Mesenchymal stem cell (in vitro differentiated cells and primary cell): ENCODE measurements around the gene RNASE13.

Source experiments
- DNase-seq: peaks from one replicate; pipeline ENCODE4 v3.0.0-alpha.2; 2013
- H2AFZ ChIP-seq: one replicate; pipeline ENCODE4 v1.6.1; 2013; ENCODE audit warnings: low read depth, mild to moderate bottlenecking, control low read depth, inconsistent platforms, low read length, moderate library complexity
- H2AK5ac ChIP-seq: 2 replicates; pipeline ENCODE4 v1.6.1; 2013; ENCODE audit warnings: low read length, moderate library complexity, mild to moderate bottlenecking, inconsistent platforms; ENCODE audit not compliant: severe bottlenecking
- H2BK120ac ChIP-seq: one replicate; pipeline ENCODE4 v1.6.1; 2013; ENCODE audit warnings: low read depth, mild to moderate bottlenecking, inconsistent platforms, low read length, moderate library complexity
- H2BK12ac ChIP-seq, 2 experiments: one replicate each; pipeline ENCODE4 v1.6.1; 2013; ENCODE audit warnings: inconsistent platforms in 2 of 2, low read length in 2 of 2, mild to moderate bottlenecking in 2 of 2, moderate library complexity in 2 of 2, control low read depth in 1 of 2
- H2BK15ac ChIP-seq: one replicate; pipeline ENCODE4 v1.6.1; 2013; ENCODE audit warnings: mild to moderate bottlenecking, low read depth, inconsistent platforms; ENCODE audit not compliant: poor library complexity, severe bottlenecking
- H2BK5ac ChIP-seq: 2 replicates; pipeline ENCODE4 v1.6.1; 2013; ENCODE audit warnings: low read depth, mild to moderate bottlenecking, low read length, control low read depth, inconsistent platforms; ENCODE audit not compliant: poor library complexity, severe bottlenecking
- H3K14ac ChIP-seq, 2 experiments: one replicate each; pipeline ENCODE4 v1.6.1; 2013; ENCODE audit warnings: inconsistent platforms in 2 of 2, low read length in 2 of 2, control low read depth in 1 of 2, mild to moderate bottlenecking in 1 of 2, moderate library complexity in 1 of 2
- H3K18ac ChIP-seq, 2 experiments: one replicate each; pipeline ENCODE4 v1.6.1; 2013; ENCODE audit warnings: inconsistent platforms in 2 of 2, low read length in 2 of 2, control low read depth in 1 of 2, low read depth in 1 of 2, mild to moderate bottlenecking in 1 of 2
- H3K23ac ChIP-seq, 2 experiments: one replicate each; pipeline ENCODE4 v1.6.1; 2013; ENCODE audit warnings: inconsistent platforms in 2 of 2, low read length in 2 of 2, mild to moderate bottlenecking in 2 of 2, moderate library complexity in 2 of 2, control low read depth in 1 of 2
- H3K27ac ChIP-seq: 2 replicates; pipeline ENCODE4 v1.5.1; 2013; ENCODE audit warnings: mild to moderate bottlenecking, moderate library complexity, low read length, control low read depth, inconsistent platforms; ENCODE audit not compliant: poor library complexity, severe bottlenecking
- H3K27me3 ChIP-seq, 2 experiments: 2 replicates each; pipeline versions ENCODE4 v1.6.1 to v1.7.0; 2013; ENCODE audit warnings: low read length in 2 of 2, mild to moderate bottlenecking in 2 of 2, moderate library complexity in 2 of 2, control low read depth in 1 of 2, inconsistent platforms in 1 of 2; ENCODE audit not compliant: control insufficient read depth in 1 of 2, insufficient read depth in 1 of 2
- H3K36me3 ChIP-seq, 2 experiments: 2 replicates each; pipeline versions ENCODE4 v1.6.1 to v1.7.0; 2013; ENCODE audit warnings: low read length in 2 of 2, control low read depth in 1 of 2, inconsistent platforms in 1 of 2, low read depth in 1 of 2, mild to moderate bottlenecking in 1 of 2; ENCODE audit not compliant: insufficient read depth in 2 of 2, control insufficient read depth in 1 of 2
- H3K4ac ChIP-seq, 2 experiments: one replicate each; pipeline ENCODE4 v1.6.1; 2013; ENCODE audit warnings: inconsistent platforms in 2 of 2, low read length in 2 of 2, mild to moderate bottlenecking in 2 of 2, moderate library complexity in 2 of 2, control low read depth in 1 of 2, low read depth in 1 of 2
- H3K4me1 ChIP-seq: 2 replicates; pipeline ENCODE4 v1.6.1; 2013; ENCODE audit warnings: low read depth, low read length, control low read depth; ENCODE audit not compliant: control insufficient read depth, insufficient read depth
- H3K4me2 ChIP-seq: 2 replicates; pipeline ENCODE4 v1.6.1; 2013; ENCODE audit warnings: low read length, mild to moderate bottlenecking, inconsistent platforms; ENCODE audit not compliant: poor library complexity, severe bottlenecking
- H3K4me3 ChIP-seq, 2 experiments: 2 replicates each; pipeline versions ENCODE4 v1.5.1 to v1.7.0; 2013; ENCODE audit warnings: low read length in 2 of 2, mild to moderate bottlenecking in 2 of 2, control low read depth in 1 of 2, low read depth in 1 of 2; ENCODE audit not compliant: insufficient read depth in 1 of 2
- H3K79me1 ChIP-seq: replicated peaks from 2 replicates; pipeline ENCODE4 v1.6.1; 2013; ENCODE audit warnings: mild to moderate bottlenecking, control low read depth, low read length, inconsistent platforms; ENCODE audit not compliant: poor library complexity, severe bottlenecking
- H3K9ac ChIP-seq: 2 replicates; pipeline ENCODE4 v1.7.0; 2013; ENCODE audit warnings: mild to moderate bottlenecking, low read length, moderate library complexity
- H3K9me3 ChIP-seq: 2 replicates; pipeline ENCODE4 v1.7.0; 2013; ENCODE audit warnings: mild to moderate bottlenecking, low read length; ENCODE audit not compliant: control insufficient read depth
- H4K8ac ChIP-seq: one replicate; pipeline ENCODE4 v1.6.1; 2013; ENCODE audit warnings: inconsistent platforms, mild to moderate bottlenecking, low read length, moderate library complexity
- H4K91ac ChIP-seq: one replicate; pipeline ENCODE4 v1.6.1; 2013; ENCODE audit warnings: mild to moderate bottlenecking, low read length, inconsistent platforms
- WGBS: methylation state at CpG from one replicate; pipeline ENCODE4 v1.1.7; 2013; ENCODE audit warnings: mixed read lengths; 5-methylcytosine and 5-hydroxymethylcytosine counted together

RNASE13 gene

DNA sequence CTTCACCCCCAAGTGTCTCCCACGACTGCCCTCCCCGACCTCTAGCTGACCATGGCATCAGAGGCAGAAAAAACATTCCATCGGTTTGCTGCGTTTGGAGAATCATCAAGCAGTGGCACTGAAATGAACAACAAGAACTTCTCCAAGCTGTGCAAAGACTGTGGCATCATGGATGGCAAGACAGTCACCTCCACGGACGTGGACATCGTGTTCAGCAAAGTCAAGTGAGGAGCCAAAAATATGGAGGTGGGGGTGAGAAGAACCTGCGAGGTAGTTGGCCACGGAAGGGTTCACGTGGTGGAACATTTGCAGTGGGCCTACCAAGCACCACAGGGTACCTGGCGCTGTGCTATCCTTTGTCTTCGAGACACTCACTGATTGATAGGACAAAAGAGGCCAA is 4.1 kb downstream of the RNASE13 start:
- Histone ChIP-seq H2BK120ac (no peak overlapping the region), H3K9ac (no peak overlapping the region)

DNA sequence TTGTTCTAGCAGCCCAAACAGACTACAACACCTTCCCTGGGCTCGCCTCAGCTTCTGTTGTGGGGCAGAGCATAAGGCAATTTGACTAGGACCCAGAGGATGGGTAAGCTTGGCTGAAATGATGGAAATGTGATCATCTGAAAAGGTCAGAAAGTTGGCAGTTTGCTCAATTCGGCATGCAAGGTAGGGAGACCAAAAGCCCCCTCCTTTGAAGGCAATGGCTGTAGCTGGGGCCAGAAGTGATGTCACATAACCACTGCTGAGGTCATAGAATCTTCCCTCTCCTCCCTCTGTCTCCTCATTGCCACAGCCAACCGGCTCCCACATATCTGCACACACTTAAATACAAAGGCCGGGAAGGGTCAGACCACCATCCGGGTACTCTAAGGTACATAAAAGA is 4.7 kb downstream of the RNASE13 start, which contains the start of gene TPPP2:
TSS of gene TPPP2 (plus strand) at position 301 of the 400 bp plus-strand sequence. CDS start 365 bp downstream, outside the sequence.
- no peak for DNase-seq
- Histone ChIP-seq H2BK15ac (no peak within 1 kb of the TSS), H3K9ac (no peak within 1 kb of the TSS), H4K8ac (no peak within 1 kb of the TSS), H3K27ac (no peak within 1 kb of the TSS), H3K14ac (no peak within 1 kb of the TSS), H3K23ac (no peak within 1 kb of the TSS), H2BK120ac (no peak within 1 kb of the TSS), H3K4me2 (no peak within 1 kb of the TSS), H3K27me3 (peaks cover 44 to 60% of the 10 kb centered on the region in 2 experiments), H3K79me1 (no peaks in the 10 kb centered on the region), H3K4me1 (peaks cover 11% of the 10 kb centered on the region), H3K4ac (no peak within 1 kb of the TSS), H2AFZ (no peak within 1 kb of the TSS), H2AK5ac (no peak within 1 kb of the TSS), H4K91ac (no peak within 1 kb of the TSS), H3K36me3 (no peaks in the 10 kb centered on the region), H2BK5ac (no peak within 1 kb of the TSS), H2BK12ac (no peak within 1 kb of the TSS), H3K18ac (no peak within 1 kb of the TSS), H3K9me3 (no peaks in the 10 kb centered on the region), H3K4me3 (no peak within 1 kb of the TSS)
- WGBS: 77% methylated on average over 2 of the region's 5 CpGs

More for the DNA sequence above, 4.1 kb downstream of the RNASE13 start:
- DNase-seq: no peak
- no peak overlapping the region for H3K4me2 ChIP-seq
- no peak overlapping the region for H2AFZ ChIP-seq
- WGBS: 85% methylated on average over 12 of the region's 12 CpGs
- no peak overlapping the region for H2BK15ac ChIP-seq
- no peak overlapping the region for H4K91ac ChIP-seq
- H3K23ac ChIP-seq: no peak overlapping the region
- no peak overlapping the region for H2BK12ac ChIP-seq
- no peaks in the 10 kb centered on the region for H3K79me1 ChIP-seq
- H2AK5ac ChIP-seq: no peak overlapping the region
- no peak overlapping the region for H3K4ac ChIP-seq
- H3K14ac ChIP-seq: no peak overlapping the region
- peaks cover 45 to 62% of the 10 kb centered on the region in 2 experiments for H3K27me3 ChIP-seq
- no peaks in the 10 kb centered on the region for H3K36me3 ChIP-seq
- no peak overlapping the region for H4K8ac ChIP-seq
- no peaks in the 10 kb centered on the region for H3K9me3 ChIP-seq
- H3K4me3 ChIP-seq: no peak overlapping the region
- peaks cover 5% of the 10 kb centered on the region for H3K4me1 ChIP-seq
- no peak overlapping the region for H3K27ac ChIP-seq
- no peak overlapping the region for H3K18ac ChIP-seq
- no peak overlapping the region for H2BK5ac ChIP-seq

DNA sequence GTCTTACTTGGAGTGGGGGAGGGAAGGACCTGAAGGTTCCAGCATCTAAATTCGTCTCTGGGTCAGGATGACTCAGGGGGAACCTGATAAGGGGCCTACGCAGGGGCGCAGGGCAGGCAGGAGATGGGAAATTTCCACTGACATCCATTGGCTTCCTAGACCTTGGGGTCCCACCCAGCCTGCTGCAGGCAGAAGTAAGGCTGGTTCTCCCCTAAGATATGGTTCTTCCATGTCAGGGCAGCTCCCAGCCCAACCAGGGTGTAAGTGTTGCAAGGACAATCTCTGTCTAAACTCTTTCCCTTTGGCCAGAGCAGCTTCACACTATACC is 7.7 kb downstream of the RNASE13 start:
- Histone ChIP-seq H3K27me3 (peaks cover 55 to 59% of the 10 kb centered on the region in 2 experiments), H2BK5ac (no peak overlapping the region), H3K36me3 (peaks cover 0 to 2% of the 10 kb centered on the region in 2 experiments), H2AK5ac (no peak overlapping the region), H3K9ac (no peak overlapping the region), H3K4me1 (peaks cover 15% of the 10 kb centered on the region), H2AFZ (no peak overlapping the region), H3K4me2 (no peak overlapping the region), H3K23ac (no peak overlapping the region), H3K27ac (no peak overlapping the region), H3K9me3 (no peaks in the 10 kb centered on the region), H2BK15ac (no peak overlapping the region), H4K91ac (no peak overlapping the region), H2BK12ac (no peak overlapping the region), H3K18ac (no peak overlapping the region), H4K8ac (no peak overlapping the region), H2BK120ac (no peak overlapping the region), H3K79me1 (no peaks in the 10 kb centered on the region), H3K4ac (no peak overlapping the region), H3K14ac (no peak overlapping the region), H3K4me3 (no peak overlapping the region)
- 41% methylated on average over 3 of the region's 3 CpGs for WGBS
- DNase-seq: no peak

DNA sequence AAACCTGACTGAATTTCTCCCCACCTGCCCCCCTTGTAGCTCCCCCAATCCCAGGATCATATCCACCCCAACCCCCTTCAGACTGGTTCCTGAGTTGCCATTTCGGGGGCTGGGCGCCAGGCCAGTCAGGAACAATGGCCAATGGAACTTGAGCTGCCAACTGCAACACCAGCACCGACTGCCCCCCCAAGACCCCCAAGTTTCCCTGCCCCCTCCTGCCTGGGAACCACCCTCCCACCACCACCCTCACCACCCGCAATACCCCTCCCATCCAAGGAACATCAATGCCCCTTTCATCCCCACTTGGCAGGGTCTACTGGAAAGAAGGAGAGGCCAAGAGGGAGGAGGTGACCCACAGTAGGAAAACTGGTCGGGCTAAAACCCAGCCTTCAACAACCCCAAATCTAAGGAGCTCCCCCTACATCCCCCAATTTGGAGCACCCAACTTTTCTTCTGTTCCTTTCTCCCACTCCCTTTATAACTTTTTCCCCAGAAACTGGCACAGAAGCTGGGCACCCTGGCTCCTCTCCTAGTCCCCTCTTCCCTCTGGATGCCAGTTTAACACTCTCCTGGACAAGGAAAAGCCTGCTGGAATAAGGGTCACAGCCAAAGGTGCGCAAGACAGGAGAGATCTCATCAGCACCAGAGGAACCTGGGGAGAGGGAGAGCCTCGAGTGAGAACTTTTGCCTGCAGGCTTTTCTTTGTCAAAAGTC is 8.2 kb downstream of the RNASE13 start:
- no peaks in the 10 kb centered on the region for H3K79me1 ChIP-seq
- no peaks in the 10 kb centered on the region for H3K9me3 ChIP-seq
- no peak overlapping the region for H3K4ac ChIP-seq
- no peak overlapping the region for H2BK15ac ChIP-seq
- H3K14ac ChIP-seq: no peak overlapping the region
- H2BK12ac ChIP-seq: no peak overlapping the region
- H3K27me3 ChIP-seq: peaks cover 55 to 59% of the 10 kb centered on the region in 2 experiments
- H2BK120ac ChIP-seq: no peak overlapping the region
- no peak overlapping the region for H3K27ac ChIP-seq
- no peak overlapping the region for H3K23ac ChIP-seq
- peaks cover 15% of the 10 kb centered on the region for H3K4me1 ChIP-seq
- H3K4me3 ChIP-seq: no peak overlapping the region
- DNase-seq: no peak
- H2AFZ ChIP-seq: no peak overlapping the region
- WGBS: 74% methylated on average over 7 of the region's 7 CpGs
- H3K36me3 ChIP-seq: peaks cover 0 to 2% of the 10 kb centered on the region in 2 experiments
- H3K4me2 ChIP-seq: no peak overlapping the region
- H4K8ac ChIP-seq: no peak overlapping the region
- H2BK5ac ChIP-seq: no peak overlapping the region
- H2AK5ac ChIP-seq: no peak overlapping the region
- H3K18ac ChIP-seq: no peak overlapping the region
- H4K91ac ChIP-seq: no peak overlapping the region
- no peak overlapping the region for H3K9ac ChIP-seq
